Endometrial microvascular endothelial cells (primary cell): Measurements from ENCODE around the gene STIMATE. TPM values are rescaled to one million over a fixed set of nuclear protein-coding genes. Genes with fewer than 3 reads are reported as not detected.

ENCODE experiments used
- in situ Hi-C: cut with HindIII; loops from 2 replicates; pipeline ENCODE4 v1.10.0; 2017; ENCODE audit warnings: low sequenced_read_pairs, low pct_unique_long_range_greater_than_20kb; ENCODE audit errors: inconsistent ontology term
- total RNA-seq: library from RNA; depleted of rRNA; stranded (reverse); fragments of >200 nt; gene quantifications from one replicate; pipeline ENCODE4 v1.2.3, GENCODE V29; 2015; ENCODE audit errors: inconsistent ontology term

Gene STIMATE
- total RNA-seq, 1 donor from 2014 or later, result 12.6 TPM

GRCh38 chr3:52805270-52806039 lies 91.9 kb downstream of the STIMATE start:
- in situ Hi-C loops, result no loop called here

- in situ Hi-C loops, result no loop called here
These were observed 95.5 kb downstream of the STIMATE start for GRCh38 chr3:52801839-52802238.

- in situ Hi-C loops, result no loop called here
These were observed 97.3 kb downstream of the STIMATE start for GRCh38 chr3:52800079-52800478.

GRCh38 chr3:52798978-52799476 lies 98.3 kb downstream of the STIMATE start:
- in situ Hi-C loops, result no loop called here

GRCh38 chr3:52798376-52798977 lies 98.9 kb downstream of the STIMATE start:
- in situ Hi-C loops, result no loop called here

- in situ Hi-C loops, result no loop called here
These were observed 100.9 kb downstream of the STIMATE start for GRCh38 chr3:52796411-52796810.

- in situ Hi-C loops, result no loop called here
These were observed 101.9 kb downstream of the STIMATE start for GRCh38 chr3:52795298-52795900.

GRCh38 chr3:52794612-52795099 lies 102.7 kb downstream of the STIMATE start, which contains the start of gene ITIH3:
TSS of gene ITIH3 (plus strand) at chr3:52794796. CDS start at chr3:52794804, 8 bp downstream.
- in situ Hi-C loops, result no loop called here

- in situ Hi-C loops, result no loop called here
These were observed 103.4 kb downstream of the STIMATE start for GRCh38 chr3:52793702-52794611.

GRCh38 chr3:52792961-52793695 lies 104.2 kb downstream of the STIMATE start:
- in situ Hi-C loops, result no loop called here

GRCh38 chr3:52792413-52792812 lies 104.9 kb downstream of the STIMATE start:
- in situ Hi-C loops, result no loop called here

GRCh38 chr3:52791928-52792327 lies 105.4 kb downstream of the STIMATE start:
- in situ Hi-C loops, result no loop called here

- in situ Hi-C loops, result no loop called here
These were observed 106.0 kb downstream of the STIMATE start for GRCh38 chr3:52791366-52791765.

- in situ Hi-C loops, result no loop called here
These were observed 106.6 kb downstream of the STIMATE start for GRCh38 chr3:52790741-52791140.

GRCh38 chr3:52790337-52790736 lies 107.0 kb downstream of the STIMATE start:
- in situ Hi-C loops, result no loop called here

- in situ Hi-C loops, result no loop called here
These were observed 107.7 kb downstream of the STIMATE start for GRCh38 chr3:52789746-52790040.

GRCh38 chr3:52788890-52789745 lies 108.2 kb downstream of the STIMATE start:
- in situ Hi-C loops, result no loop called here
